GM12873 (cell line): ENCODE measurements around the gene NDFIP2.

Experiments
- TF ChIP-seq, protein P1 (sequence below): IDR thresholded peaks from 2 replicates; pipeline ENCODE4 v1.5.1; 2012; ENCODE audit warnings: low read depth, mild to moderate bottlenecking, moderate library complexity, low read length, control low read depth; ENCODE audit not compliant: insufficient read depth; ENCODE audit errors: missing control alignments

The NDFIP2 gene

DNA sequence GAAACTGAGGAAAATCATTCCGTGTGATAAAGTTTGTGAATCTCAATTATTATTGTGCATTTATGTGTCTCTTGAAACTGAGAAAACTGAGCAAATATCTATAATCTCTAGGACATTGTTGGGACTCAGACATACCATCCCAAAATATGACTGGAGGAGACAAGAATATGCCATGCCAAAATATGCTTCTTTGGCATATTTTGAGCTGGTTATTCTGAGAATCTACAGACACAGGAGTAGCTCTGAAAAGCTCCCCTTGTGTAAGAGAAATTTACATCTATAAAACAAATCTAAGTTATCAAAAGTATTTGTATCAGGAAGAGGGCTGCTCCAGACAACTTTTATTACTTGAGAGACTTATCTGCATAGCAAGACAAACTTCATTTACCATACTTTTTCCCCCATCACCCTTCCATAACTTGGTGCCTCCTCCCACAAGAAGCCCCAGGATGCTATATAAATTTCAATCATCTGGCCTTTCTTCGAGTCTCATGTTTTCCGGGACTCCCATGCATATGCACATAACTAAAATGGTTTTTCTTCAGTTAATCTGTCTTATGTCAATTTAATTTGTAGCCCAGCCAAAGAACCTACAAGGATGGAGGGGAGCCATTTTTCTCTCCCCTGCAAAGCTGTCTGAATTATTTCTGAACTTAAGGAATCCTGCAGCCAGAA lies 28.6 kb upstream of the NDFIP2 start:
- TF ChIP-seq, protein P1, sequence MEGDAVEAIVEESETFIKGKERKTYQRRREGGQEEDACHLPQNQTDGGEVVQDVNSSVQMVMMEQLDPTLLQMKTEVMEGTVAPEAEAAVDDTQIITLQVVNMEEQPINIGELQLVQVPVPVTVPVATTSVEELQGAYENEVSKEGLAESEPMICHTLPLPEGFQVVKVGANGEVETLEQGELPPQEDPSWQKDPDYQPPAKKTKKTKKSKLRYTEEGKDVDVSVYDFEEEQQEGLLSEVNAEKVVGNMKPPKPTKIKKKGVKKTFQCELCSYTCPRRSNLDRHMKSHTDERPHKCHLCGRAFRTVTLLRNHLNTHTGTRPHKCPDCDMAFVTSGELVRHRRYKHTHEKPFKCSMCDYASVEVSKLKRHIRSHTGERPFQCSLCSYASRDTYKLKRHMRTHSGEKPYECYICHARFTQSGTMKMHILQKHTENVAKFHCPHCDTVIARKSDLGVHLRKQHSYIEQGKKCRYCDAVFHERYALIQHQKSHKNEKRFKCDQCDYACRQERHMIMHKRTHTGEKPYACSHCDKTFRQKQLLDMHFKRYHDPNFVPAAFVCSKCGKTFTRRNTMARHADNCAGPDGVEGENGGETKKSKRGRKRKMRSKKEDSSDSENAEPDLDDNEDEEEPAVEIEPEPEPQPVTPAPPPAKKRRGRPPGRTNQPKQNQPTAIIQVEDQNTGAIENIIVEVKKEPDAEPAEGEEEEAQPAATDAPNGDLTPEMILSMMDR, result no peak

DNA sequence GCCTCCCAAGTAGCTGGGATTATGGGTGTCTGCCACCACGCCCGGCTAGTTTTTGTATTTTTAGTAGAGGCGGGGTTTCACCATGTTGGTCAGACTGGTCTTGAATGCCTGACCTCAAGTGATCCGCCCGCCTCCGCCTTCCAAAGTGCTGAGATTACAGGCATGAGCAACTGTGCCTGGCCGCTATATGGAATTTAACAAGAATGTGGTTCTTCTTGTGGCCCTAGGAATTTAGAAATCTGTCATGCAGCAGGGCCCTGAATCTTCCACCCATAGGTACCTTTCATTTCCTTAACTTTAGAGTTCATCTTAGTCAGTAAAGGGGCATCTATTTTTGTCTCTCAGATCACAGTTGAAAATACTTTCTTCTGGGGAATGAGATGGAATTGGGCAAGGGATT lies 25.6 kb upstream of the NDFIP2 start:
- TF ChIP-seq, protein P1, result no peak

- TF ChIP-seq, protein P1, result no peak
Measured at GRCh38 chr13:79456051-79456450, 24.9 kb upstream of the NDFIP2 start.

GRCh38 chr13:79456656-79457365 lies 24.1 kb upstream of the NDFIP2 start:
- TF ChIP-seq, protein P1, result no peak

GRCh38 chr13:79457390-79457789 lies 23.6 kb upstream of the NDFIP2 start:
- TF ChIP-seq, protein P1, result no peak

GRCh38 chr13:79457948-79458347 lies 23.0 kb upstream of the NDFIP2 start:
- TF ChIP-seq, protein P1, result no peak

DNA sequence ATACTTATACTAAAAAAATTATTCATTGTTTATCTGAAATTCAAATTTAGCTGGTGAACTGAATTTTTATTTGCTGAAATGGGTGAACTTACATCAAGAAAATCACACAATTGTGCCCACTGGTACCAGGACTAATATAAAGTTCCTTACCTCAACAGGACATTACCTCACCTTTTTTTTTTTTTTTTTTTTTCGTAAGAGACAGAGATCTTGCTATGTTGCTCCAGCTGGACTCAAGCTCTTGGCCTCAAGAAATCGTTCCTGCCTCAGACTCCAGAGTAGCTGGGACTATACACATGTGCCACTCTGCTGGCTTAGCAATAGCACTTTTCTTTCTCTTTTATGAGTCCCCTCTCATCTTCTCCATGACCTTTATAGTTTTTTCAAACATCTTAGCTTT lies 22.5 kb upstream of the NDFIP2 start:
- TF ChIP-seq, protein P1, result no peak
